ENCODE measurements around the gene TAF4.

Gene TAF4

GRCh38 chr20:62032609-62033368, 32.9 kb downstream of the TAF4 start:
- DNase-seq, result peak in 1 of 2 experiments; percentile 13
- TF ChIP-seq POLR2A (IDR thresholded peaks at IDR 0.05; ENCODE audit: low read length), result no peak
- TF ChIP-seq GATA1 (IDR thresholded peaks at IDR 0.05; ENCODE audit: low read depth, low read length), result no peak

DNA sequence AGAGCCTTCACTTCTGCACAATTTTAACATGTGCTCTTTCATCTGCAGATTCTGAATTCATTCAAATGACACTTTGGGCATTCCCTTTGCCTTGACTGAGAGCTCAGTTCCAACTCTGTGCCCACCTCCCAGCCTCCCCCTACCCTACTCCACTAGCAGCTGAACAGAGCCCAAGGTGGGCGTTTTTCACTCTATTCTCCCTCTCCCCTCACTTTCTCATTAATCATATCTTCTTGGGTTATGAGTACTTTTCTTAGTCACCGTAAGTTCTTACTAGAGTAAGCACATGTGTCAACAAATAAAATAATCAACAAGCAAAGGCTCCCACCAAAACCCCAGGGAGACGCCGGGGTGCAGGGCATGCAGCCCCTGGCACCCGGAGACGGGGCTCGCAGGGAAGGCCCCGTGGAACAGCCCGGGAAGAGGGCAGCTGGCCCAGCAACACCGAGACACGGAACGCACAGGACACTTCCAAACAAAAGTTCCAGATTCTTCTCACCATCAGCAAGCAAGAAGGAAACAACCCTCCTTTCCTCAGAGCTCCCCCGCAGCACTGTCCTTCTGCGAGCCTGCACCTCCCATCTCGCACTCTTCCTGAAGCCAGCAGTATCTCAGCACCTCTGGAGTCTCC, 34.1 kb downstream of the TAF4 start:
- TF ChIP-seq GATA1 (IDR thresholded peaks at IDR 0.05; ENCODE audit: low read depth, low read length) (no peak), POLR2A (IDR thresholded peaks at IDR 0.05; ENCODE audit: low read length) (no peak)
- no peak for DNase-seq

GRCh38 chr20:62030834-62031434, 34.7 kb downstream of the TAF4 start:
- TF ChIP-seq POLR2A (IDR thresholded peaks at IDR 0.05; ENCODE audit: low read length) (no peak), GATA1 (IDR thresholded peaks at IDR 0.05; ENCODE audit: low read depth, low read length) (no peak)
- DNase-seq, result no peak

- DNase-seq, result no peak
- no peak for TF ChIP-seq GATA1 (IDR thresholded peaks at IDR 0.05; ENCODE audit: low read depth, low read length)
- no peak for TF ChIP-seq POLR2A (IDR thresholded peaks at IDR 0.05; ENCODE audit: low read length)
These were observed 35.3 kb downstream of the TAF4 start for GRCh38 chr20:62030357-62030756.

- DNase-seq, result no peak
- TF ChIP-seq POLR2A (IDR thresholded peaks at IDR 0.05; ENCODE audit: low read length), result no peak
- no peak for TF ChIP-seq GATA1 (IDR thresholded peaks at IDR 0.05; ENCODE audit: low read depth, low read length)
These were observed 35.7 kb downstream of the TAF4 start for GRCh38 chr20:62029949-62030348.

DNA sequence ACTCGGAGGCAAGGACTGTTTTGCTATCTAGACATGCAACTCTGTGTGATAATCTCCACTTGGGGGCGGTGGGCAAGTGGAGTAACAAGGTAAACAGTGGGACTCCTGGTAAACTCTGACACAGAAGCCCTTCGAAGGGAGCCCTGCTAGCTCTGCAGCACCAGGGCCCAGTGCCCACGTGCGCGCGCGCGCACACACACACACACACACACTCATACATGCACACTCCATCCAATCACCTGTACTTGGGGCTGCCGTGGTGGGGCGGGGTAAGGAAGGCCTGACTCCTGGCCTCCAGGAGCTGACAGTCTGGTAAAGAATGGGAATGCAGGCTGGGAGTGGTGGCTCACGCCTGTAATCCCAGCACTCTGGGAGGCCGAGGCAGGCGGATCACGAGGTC, 36.4 kb downstream of the TAF4 start:
- TF ChIP-seq POLR2A (IDR thresholded peaks at IDR 0.05; ENCODE audit: low read length) (no peak), GATA1 (IDR thresholded peaks at IDR 0.05; ENCODE audit: low read depth, low read length) (no peak)
- no peak for DNase-seq

- TF ChIP-seq POLR2A (IDR thresholded peaks at IDR 0.05; ENCODE audit: low read length), result no peak
- no peak for DNase-seq
These were observed 37.3 kb downstream of the TAF4 start for GRCh38 chr20:62028384-62028783.

GRCh38 chr20:62027698-62028321, 37.9 kb downstream of the TAF4 start:
- no peak for TF ChIP-seq GATA1 (IDR thresholded peaks at IDR 0.05; ENCODE audit: low read depth, low read length)
- TF ChIP-seq POLR2A (IDR thresholded peaks at IDR 0.05; ENCODE audit: low read length), result no peak
- no peak for DNase-seq

DNA sequence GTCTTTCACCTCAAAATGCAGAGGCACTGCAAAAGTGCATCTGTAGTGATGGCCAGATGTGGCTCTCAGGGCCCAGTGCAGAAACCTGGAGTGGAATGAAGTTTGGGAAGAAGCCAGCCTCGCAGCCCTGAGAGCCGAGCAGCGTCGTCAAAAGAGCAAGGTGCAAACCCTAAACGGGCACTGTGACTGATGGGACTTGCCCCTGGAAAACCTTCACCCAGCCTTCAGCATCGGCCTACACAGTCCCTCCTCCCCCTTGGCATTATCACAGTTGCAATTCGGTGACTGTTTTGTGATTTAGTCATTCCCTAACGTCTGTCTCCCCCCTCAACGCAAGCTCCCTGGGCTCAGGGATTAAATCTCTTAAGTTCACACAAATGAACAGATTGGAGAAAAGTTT, 38.6 kb downstream of the TAF4 start:
- DNase-seq, result no peak
- TF ChIP-seq GATA1 (IDR thresholded peaks at IDR 0.05; ENCODE audit: low read depth, low read length) (no peak), POLR2A (IDR thresholded peaks at IDR 0.05; ENCODE audit: low read length) (no peak)

GRCh38 chr20:62026564-62026856, 39.2 kb downstream of the TAF4 start:
- DNase-seq, result no peak
- no peak for TF ChIP-seq POLR2A (IDR thresholded peaks at IDR 0.05; ENCODE audit: low read length)
- TF ChIP-seq GATA1 (IDR thresholded peaks at IDR 0.05; ENCODE audit: low read depth, low read length), result no peak

- TF ChIP-seq GATA1 (IDR thresholded peaks at IDR 0.05; ENCODE audit: low read depth, low read length), result no peak
- no peak for TF ChIP-seq POLR2A (IDR thresholded peaks at IDR 0.05; ENCODE audit: low read length)
- DNase-seq, result peak; percentile 47 to 48
These were observed 39.7 kb downstream of the TAF4 start for GRCh38 chr20:62025832-62026563.

GRCh38 chr20:62025394-62025793, 40.3 kb downstream of the TAF4 start:
- no peak for TF ChIP-seq GATA1 (IDR thresholded peaks at IDR 0.05; ENCODE audit: low read depth, low read length)
- TF ChIP-seq POLR2A (IDR thresholded peaks at IDR 0.05; ENCODE audit: low read length), result no peak
- DNase-seq, result no peak

GRCh38 chr20:62023935-62024334, 41.7 kb downstream of the TAF4 start:
- TF ChIP-seq GATA1 (IDR thresholded peaks at IDR 0.05; ENCODE audit: low read depth, low read length), result no peak
- no peak for TF ChIP-seq POLR2A (IDR thresholded peaks at IDR 0.05; ENCODE audit: low read length)
- DNase-seq, result no peak

DNA sequence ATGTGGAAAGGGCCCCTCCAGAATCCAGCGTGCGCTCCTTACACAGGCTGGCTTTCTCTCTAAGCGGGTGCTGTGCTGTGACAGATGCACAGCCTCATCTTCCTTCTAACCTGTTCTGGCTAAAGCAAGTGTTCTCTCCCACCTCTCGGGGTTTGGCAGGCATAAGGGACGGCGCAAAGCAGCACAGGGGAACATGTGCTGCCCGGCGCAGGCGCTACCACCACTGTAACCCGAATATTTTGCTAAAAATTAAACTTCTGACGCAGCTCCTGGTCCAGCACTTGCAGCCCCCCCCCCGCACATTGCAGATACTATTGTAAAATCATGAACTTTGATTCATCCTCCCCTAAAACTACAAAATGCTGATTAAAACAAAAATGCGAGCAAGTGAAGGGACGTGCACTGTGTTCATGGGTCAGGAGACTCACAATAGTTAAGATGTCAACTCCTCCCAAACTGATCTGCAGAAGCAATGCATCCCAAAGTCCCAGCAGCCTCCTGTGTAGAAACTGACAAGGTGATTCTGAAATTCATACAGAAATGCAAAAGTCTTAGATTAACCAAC, 43.0 kb downstream of the TAF4 start:
- no peak for TF ChIP-seq POLR2A (IDR thresholded peaks at IDR 0.05; ENCODE audit: low read length)
- TF ChIP-seq GATA1 (IDR thresholded peaks at IDR 0.05; ENCODE audit: low read depth, low read length), result no peak
- DNase-seq, result no peak
